Breast epithelium (tissue), 4 donors: Measurements from ENCODE around the gene KIAA1217. TPM values are rescaled to one million over a fixed set of nuclear protein-coding genes. Genes with fewer than 3 reads are reported as not detected.
A peak's percentile ranks its signal among the peaks of the same experiment; 100 is the strongest.

Experiments
- DNase-seq, 2 donors: peaks; one replicate each; pipeline ENCODE4 v3.0.0-alpha.2; 2019; ENCODE audit warnings: low spot score in 2 of 2
- H3K27ac ChIP-seq, 2 donors: fragments of 200-600 bp; sonication (generic) in 1 of 2; one replicate each; pipeline ENCODE4 v1.5.1; 2016 to 2019; ENCODE audit warnings: mild to moderate bottlenecking in 1 of 2
- H3K27me3 ChIP-seq, 2 donors: fragments of 200-600 bp; sonication (generic) in 1 of 2; one replicate each; pipeline versions ENCODE4 v1.5.1 to v1.6.0; 2017 to 2019; ENCODE audit warnings: control low read depth in 1 of 2, mild to moderate bottlenecking in 1 of 2
- H3K36me3 ChIP-seq: fragments of 200-600 bp; one replicate; pipeline ENCODE4 v1.5.1; 2019
- H3K4me1 ChIP-seq, 2 donors: fragments of 200-600 bp; sonication (generic); one replicate each; pipeline ENCODE4 v1.5.1; 2016 to 2019; ENCODE audit warnings: control low read depth in 1 of 2
- H3K4me3 ChIP-seq, 3 donors: fragments of 200-600 bp; sonication (generic); 1 replicate in 2 of 3; 2 replicates in 1 of 3; pipeline ENCODE4 v1.5.1; 2016 to 2019; ENCODE audit warnings: mild to moderate bottlenecking in 3 of 3, moderate library complexity in 2 of 3
- H3K9me3 ChIP-seq, 2 donors: fragments of 200-600 bp; sonication (generic) in 1 of 2; one replicate each; pipeline ENCODE4 v1.5.1; 2016 to 2019; ENCODE audit warnings: control low read depth in 1 of 2
- POLR2A ChIP-seq: fragments of 450-650 bp; IDR thresholded peaks from one replicate; pipeline ENCODE4 v1.6.1; 2016; ENCODE audit warnings: antibody characterized with exemption, mild to moderate bottlenecking, moderate library complexity
- POLR2AphosphoS5 ChIP-seq, 3 donors: sonication (generic); formaldehyde crosslinking; IDR thresholded peaks; one replicate each; pipeline ENCODE4 v1.6.1; 2017; ENCODE audit warnings: antibody characterized with exemption in 3 of 3
- intact Hi-C: fragments of 100-400 bp; cut with DNase I; formaldehyde crosslinking; loops from one replicate; pipeline ENCODE4 v1.15.1; 2023; ENCODE audit warnings: low total_unique reads
- total RNA-seq, 3 donors: library from RNA; depleted of rRNA; stranded (reverse); fragments of >200 nt; gene quantifications; one replicate each; pipeline ENCODE4 v1.1.0, GENCODE V29; 2016
- TF ChIP-seq, protein P1 (sequence below), 3 donors: fragments of 450-650 bp; IDR thresholded peaks; one replicate each; pipeline ENCODE4 v1.5.1; 2016 to 2017; ENCODE audit warnings: antibody characterized with exemption in 3 of 3, mild to moderate bottlenecking in 3 of 3, moderate library complexity in 3 of 3

Gene KIAA1217
- total RNA-seq, 3 donors from 2014 or later, result 19.7 to 154 (median 83.6) TPM

DNA sequence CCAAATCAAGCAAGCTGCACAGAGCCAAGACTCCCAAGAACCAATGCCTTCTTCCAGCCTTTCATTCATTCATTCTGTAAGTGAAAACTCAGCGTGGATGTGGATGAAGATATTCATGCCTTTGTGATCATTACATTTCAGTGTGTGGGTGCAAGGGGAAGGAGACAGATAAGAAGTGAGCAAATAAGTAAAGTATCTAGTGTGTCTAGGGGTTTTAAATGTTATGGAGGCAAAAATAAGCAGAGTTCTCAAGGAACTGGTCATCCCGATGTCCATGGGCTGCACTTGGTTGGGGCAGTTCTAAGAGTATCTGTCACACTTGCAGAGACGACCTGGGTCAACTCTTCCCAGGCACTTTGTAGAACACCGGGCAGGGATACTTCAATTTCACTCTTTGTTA lies 149.1 kb downstream of the KIAA1217 start:
- no peaks in the 10 kb centered on the region for H3K9me3 ChIP-seq
- intact Hi-C loops, result no loop called here
- TF ChIP-seq, protein P1, sequence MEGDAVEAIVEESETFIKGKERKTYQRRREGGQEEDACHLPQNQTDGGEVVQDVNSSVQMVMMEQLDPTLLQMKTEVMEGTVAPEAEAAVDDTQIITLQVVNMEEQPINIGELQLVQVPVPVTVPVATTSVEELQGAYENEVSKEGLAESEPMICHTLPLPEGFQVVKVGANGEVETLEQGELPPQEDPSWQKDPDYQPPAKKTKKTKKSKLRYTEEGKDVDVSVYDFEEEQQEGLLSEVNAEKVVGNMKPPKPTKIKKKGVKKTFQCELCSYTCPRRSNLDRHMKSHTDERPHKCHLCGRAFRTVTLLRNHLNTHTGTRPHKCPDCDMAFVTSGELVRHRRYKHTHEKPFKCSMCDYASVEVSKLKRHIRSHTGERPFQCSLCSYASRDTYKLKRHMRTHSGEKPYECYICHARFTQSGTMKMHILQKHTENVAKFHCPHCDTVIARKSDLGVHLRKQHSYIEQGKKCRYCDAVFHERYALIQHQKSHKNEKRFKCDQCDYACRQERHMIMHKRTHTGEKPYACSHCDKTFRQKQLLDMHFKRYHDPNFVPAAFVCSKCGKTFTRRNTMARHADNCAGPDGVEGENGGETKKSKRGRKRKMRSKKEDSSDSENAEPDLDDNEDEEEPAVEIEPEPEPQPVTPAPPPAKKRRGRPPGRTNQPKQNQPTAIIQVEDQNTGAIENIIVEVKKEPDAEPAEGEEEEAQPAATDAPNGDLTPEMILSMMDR (IDR thresholded peaks at IDR 0.05), result no peak
- no peak for TF ChIP-seq POLR2A
- TF ChIP-seq POLR2AphosphoS5 (IDR thresholded peaks at IDR 0.05), result no peak
- no peak overlapping the region for H3K4me3 ChIP-seq
- DNase-seq, result no peak
- peak overlapping the region; percentile 64 to 74 for H3K27ac ChIP-seq
- H3K27me3 ChIP-seq, result no peaks in the 10 kb centered on the region
- no peaks in the 10 kb centered on the region for H3K4me1 ChIP-seq
- no peaks in the 10 kb centered on the region for H3K36me3 ChIP-seq

DNA sequence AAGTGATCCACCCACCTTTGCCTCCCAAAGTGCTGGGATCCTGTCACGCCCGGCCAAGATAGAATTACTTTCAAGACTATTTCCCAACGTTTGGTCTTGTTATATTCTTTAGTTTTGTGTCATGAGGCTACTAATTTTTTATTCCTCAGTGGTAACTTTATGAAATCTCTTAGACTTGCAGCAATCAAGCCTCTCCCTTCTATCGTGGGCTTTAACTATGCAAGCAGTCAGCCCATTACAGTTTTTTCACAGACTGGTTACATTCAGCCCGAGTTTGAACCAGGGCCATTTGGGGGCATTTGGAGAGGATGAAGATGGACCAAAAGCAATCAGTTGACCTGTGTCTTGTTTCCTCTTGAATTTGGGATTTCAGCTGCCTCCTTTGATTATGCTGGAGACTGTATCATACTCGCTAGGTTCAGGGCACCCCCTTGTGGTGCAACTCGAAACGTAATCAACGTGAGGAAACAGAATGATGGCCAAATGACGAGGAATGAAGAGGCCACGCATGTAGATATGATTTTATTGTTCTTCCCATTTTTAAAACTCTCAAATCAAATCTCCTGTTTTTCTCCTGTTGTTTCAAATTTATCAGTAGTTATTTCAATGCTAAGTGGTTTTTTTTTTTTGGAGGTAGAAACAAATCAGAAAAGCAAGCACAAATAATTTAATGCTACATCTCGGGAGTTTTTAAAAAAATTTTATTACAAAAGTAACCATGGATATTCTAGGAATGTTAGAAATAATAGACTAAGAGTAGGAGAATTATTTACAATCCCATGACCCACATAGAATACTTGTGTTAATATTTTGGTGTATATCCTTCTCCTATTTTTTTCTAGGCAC lies 151.6 kb downstream of the KIAA1217 start:
- peak; percentile 67 to 84 for DNase-seq
- no peaks in the 10 kb centered on the region for H3K27me3 ChIP-seq
- no peak overlapping the region for H3K4me3 ChIP-seq
- H3K9me3 ChIP-seq, result no peaks in the 10 kb centered on the region
- H3K27ac ChIP-seq, result peak overlapping the region; percentile 10 to 64
- no peaks in the 10 kb centered on the region for H3K36me3 ChIP-seq
- intact Hi-C loops, result loop anchor here (5.0 kb wide), 1 partner anchor 498 kb away; no protein-coding TSS in a partner anchor
- TF ChIP-seq, protein P1 (IDR thresholded peaks at IDR 0.05), result peak; percentile 73 to 80 (median 74)
- TF ChIP-seq POLR2A (no peak), POLR2AphosphoS5 (IDR thresholded peaks at IDR 0.05) (peak in 2 of 3 donors; percentile 44 to 74)
- no peaks in the 10 kb centered on the region for H3K4me1 ChIP-seq

DNA sequence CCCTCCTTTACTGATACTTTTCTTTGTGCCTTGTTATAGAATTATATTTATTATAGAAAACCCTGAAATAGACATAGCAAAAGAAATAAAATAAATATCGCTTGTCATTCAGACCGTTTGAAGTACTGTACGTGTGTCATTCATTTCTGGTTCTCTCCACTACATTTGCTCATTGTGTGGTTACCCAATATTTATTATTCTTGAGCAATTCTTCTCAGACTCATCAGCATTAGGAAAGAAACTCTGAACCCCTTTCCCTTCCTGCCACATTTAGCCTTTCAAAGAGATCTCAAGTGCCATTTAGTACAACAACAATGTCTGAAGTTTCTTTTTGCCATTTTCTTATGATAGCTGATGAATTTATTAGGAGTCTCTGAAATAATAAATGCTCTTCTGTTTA lies 154.1 kb downstream of the KIAA1217 start:
- Histone ChIP-seq H3K27me3 (no peaks in the 10 kb centered on the region), H3K4me1 (no peaks in the 10 kb centered on the region), H3K27ac (peak overlapping the region in 1 of 2 donors; percentile 40), H3K4me3 (no peak overlapping the region), H3K9me3 (no peaks in the 10 kb centered on the region), H3K36me3 (no peaks in the 10 kb centered on the region)
- no peak for TF ChIP-seq POLR2A
- TF ChIP-seq, protein P1 (IDR thresholded peaks at IDR 0.05), result no peak
- no peak for TF ChIP-seq POLR2AphosphoS5 (IDR thresholded peaks at IDR 0.05)
- no peak for DNase-seq
- intact Hi-C loops, result loop anchor here (5.0 kb wide), 1 partner anchor 501 kb away; no protein-coding TSS in a partner anchor

DNA sequence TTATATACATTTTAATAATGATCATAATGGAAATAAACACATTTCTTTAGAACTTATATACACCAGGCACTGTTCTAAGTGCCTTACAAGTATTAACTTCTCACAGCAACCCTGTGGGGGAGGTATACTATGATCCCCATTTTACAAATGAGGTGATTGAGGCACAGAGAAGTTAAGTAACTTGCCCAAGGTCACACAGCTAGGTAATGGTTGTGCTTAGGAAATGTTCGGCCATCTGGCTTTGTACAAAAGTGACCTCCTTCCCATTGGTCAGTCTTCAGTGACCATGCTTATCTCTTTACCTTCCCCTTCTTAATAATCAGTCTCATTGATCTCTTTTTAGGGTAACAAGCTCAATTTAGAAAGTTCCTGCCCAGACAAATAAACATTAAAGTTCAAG lies 158.8 kb downstream of the KIAA1217 start:
- intact Hi-C loops, result no loop called here
- no peak for DNase-seq
- H3K9me3 ChIP-seq, result no peaks in the 10 kb centered on the region
- no peak overlapping the region for H3K4me3 ChIP-seq
- no peak overlapping the region for H3K27ac ChIP-seq
- no peaks in the 10 kb centered on the region for H3K27me3 ChIP-seq
- H3K4me1 ChIP-seq, result no peaks in the 10 kb centered on the region
- TF ChIP-seq POLR2A (no peak), POLR2AphosphoS5 (IDR thresholded peaks at IDR 0.05) (no peak)
- TF ChIP-seq, protein P1 (IDR thresholded peaks at IDR 0.05), result no peak
- no peaks in the 10 kb centered on the region for H3K36me3 ChIP-seq

DNA sequence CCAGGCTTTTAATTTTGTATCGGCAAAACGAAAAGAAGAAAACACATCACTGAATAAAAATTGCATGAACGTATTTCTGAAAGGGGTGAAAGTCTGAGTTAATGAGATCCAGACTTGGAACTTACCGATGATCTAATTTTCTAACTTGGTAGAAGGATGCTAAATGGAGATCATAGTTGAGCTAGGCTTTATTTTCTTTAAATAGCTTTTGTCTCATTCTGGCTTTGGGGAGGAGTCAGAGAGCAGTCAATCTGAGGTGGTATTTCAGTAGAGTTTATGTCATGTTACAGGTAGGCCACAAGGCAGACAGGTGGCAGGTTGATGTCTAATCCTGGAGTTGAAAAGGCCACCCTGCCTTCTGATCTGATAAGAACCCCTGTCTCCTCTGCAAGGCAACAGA lies 161.9 kb downstream of the KIAA1217 start:
- H3K27ac ChIP-seq, result no peak overlapping the region
- peaks cover 0 to 6% of the 10 kb centered on the region in 2 donors for H3K4me1 ChIP-seq
- no peak overlapping the region for H3K4me3 ChIP-seq
- H3K9me3 ChIP-seq, result no peaks in the 10 kb centered on the region
- intact Hi-C loops, result no loop called here
- H3K27me3 ChIP-seq, result no peaks in the 10 kb centered on the region
- TF ChIP-seq POLR2AphosphoS5 (IDR thresholded peaks at IDR 0.05) (no peak), POLR2A (no peak)
- TF ChIP-seq, protein P1 (IDR thresholded peaks at IDR 0.05), result no peak
- no peak for DNase-seq
- no peaks in the 10 kb centered on the region for H3K36me3 ChIP-seq
